Inflammatory macrophage treated with lipopolysaccharide for 4 hours (primary cell): Measurements from ENCODE around the gene C1QA.
A peak's percentile ranks its signal among the peaks of the same experiment; 100 is the strongest.

ENCODE experiments used
- DNase-seq: peaks from one replicate; pipeline ENCODE4 v3.0.0-alpha.2; 2020

Gene C1QA

GRCh38 chr1:22636353-22636752 lies at the start of gene C1QA:
TSS of gene C1QA (plus strand) at chr1:22636628. CDS start at chr1:22637617, 989 bp downstream.
- DNase-seq: peak; percentile 94

GRCh38 chr1:22587247-22587646 lies 49.2 kb upstream of the C1QA start:
- DNase-seq: no peak

GRCh38 chr1:22588899-22589422 lies 47.5 kb upstream of the C1QA start:
- no peak for DNase-seq

- no peak for DNase-seq
Observed at GRCh38 chr1:22591576-22591975, 44.9 kb upstream of the C1QA start.

GRCh38 chr1:22592051-22592450 lies 44.4 kb upstream of the C1QA start:
- DNase-seq: no peak

- DNase-seq: no peak
Observed at GRCh38 chr1:22592919-22593790, 43.3 kb upstream of the C1QA start.

- no peak for DNase-seq
Observed at GRCh38 chr1:22594396-22594795, 42.0 kb upstream of the C1QA start.

GRCh38 chr1:22595108-22595507 lies 41.3 kb upstream of the C1QA start:
- no peak for DNase-seq

- no peak for DNase-seq
Observed at GRCh38 chr1:22597301-22597965, 39.0 kb upstream of the C1QA start.

GRCh38 chr1:22597996-22598395 lies 38.4 kb upstream of the C1QA start:
- DNase-seq: no peak

- no peak for DNase-seq
Observed at GRCh38 chr1:22598736-22599135, 37.7 kb upstream of the C1QA start.

GRCh38 chr1:22600071-22600816 lies 36.2 kb upstream of the C1QA start:
- no peak for DNase-seq

- DNase-seq: no peak
Observed at GRCh38 chr1:22600817-22601605, 35.4 kb upstream of the C1QA start.

GRCh38 chr1:22601610-22602009 lies 34.8 kb upstream of the C1QA start:
- DNase-seq: no peak

- no peak for DNase-seq
Observed at GRCh38 chr1:22602060-22602740, 34.2 kb upstream of the C1QA start.

GRCh38 chr1:22606161-22606560 lies 30.3 kb upstream of the C1QA start:
- DNase-seq: peak; percentile 53

GRCh38 chr1:22607154-22607553 lies 29.3 kb upstream of the C1QA start:
- no peak for DNase-seq

GRCh38 chr1:22608361-22608760 lies 28.1 kb upstream of the C1QA start:
- peak; percentile 42 for DNase-seq

GRCh38 chr1:22609291-22609690 lies 27.1 kb upstream of the C1QA start:
- no peak for DNase-seq

- DNase-seq: peak; percentile 18
Observed at GRCh38 chr1:22611530-22611947, 24.9 kb upstream of the C1QA start.

- DNase-seq: no peak
Observed at GRCh38 chr1:22612671-22613571, 23.5 kb upstream of the C1QA start.
